Forelimb muscle (tissue), 1 donor: ENCODE measurements around the gene CRTC2. TPM values are rescaled to one million over a fixed set of nuclear protein-coding genes. Genes with fewer than 3 reads are reported as not detected.
"Not testable (repeated sequence)": the region's sequence is repeated elsewhere in the genome, so short reads cannot be mapped to it uniquely, and the experiment has no call there.

Experiments
- DNase-seq: peaks from one replicate; pipeline ENCODE4 v3.0.0-alpha.2; 2013; ENCODE audit warnings: low read depth
- polyA plus RNA-seq: library from polyadenylated mRNA; unstranded; fragments of 120-200 nt; gene quantifications from one replicate; pipeline ENCODE4 v1.2.1, GENCODE V29; 2013; ENCODE audit not compliant: insufficient read length

The CRTC2 gene
- polyA plus RNA-seq, 1 donor = 23.5 TPM

DNA sequence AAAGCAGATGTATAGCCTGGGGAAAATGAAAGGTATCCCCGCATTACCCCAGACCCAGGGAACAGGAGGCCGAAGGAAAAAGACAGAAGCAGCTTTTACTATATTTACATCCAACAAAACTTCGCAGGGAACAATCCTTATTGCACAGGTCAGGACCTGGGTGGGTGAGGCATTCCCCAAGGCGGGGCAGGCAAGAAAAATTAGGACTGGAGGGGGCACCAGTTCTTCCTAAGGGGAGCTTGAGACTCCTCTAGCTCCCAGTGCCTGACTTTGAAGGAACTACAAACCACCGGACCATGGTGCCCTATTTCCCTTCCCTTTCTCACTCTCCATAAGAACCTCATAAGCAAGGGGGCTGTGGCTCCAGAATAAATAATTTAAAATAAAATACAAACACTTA is 29.0 kb downstream of the CRTC2 start:
- DNase-seq = no peak

DNA sequence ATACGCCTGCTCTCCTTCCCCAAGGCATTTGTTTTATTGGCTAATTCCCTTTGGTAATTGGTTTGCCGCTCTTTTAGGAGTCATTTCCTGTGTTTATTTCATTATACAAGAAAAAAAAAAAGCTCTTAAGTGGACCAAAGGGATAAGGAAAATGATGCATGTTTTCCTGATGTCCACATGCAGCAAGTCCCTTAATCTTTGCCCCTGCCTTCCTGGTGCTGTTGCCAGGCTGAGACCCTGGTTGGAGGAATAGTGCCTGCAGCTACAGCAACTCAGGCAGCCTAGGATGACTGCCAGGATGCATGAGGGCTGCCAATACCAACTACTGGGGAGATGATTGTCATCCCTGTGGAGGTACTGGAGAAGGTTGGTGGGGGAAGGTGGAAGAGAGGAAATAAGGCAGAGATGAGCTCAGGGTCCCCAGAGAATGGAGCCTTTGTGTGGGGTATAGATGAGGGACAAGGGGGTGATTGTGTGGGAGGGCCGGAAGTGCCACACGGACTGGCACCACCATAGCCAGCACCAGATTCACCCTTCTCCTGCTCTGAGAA is 29.5 kb downstream of the CRTC2 start:
- no peak for DNase-seq

DNA sequence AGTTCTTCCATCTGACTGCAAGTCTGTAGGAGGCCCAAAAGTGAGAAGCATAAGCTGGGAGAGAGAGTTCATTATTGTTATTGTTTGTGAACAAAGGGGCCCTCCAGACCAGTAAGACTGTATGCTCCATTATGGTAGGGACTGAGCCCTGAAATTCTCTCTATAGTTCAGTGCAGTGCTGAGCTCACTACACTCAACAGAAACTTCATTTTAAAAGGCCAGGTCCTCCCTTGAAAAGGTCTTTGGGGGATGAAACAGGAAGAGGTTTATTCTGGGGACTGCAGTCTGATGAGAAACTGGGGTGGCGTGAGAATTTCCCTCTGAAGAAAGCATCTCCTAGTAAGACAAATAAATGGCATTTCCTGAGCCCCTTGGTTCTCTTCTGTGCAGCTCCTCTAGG is 30.2 kb downstream of the CRTC2 start:
- no peak for DNase-seq

DNA sequence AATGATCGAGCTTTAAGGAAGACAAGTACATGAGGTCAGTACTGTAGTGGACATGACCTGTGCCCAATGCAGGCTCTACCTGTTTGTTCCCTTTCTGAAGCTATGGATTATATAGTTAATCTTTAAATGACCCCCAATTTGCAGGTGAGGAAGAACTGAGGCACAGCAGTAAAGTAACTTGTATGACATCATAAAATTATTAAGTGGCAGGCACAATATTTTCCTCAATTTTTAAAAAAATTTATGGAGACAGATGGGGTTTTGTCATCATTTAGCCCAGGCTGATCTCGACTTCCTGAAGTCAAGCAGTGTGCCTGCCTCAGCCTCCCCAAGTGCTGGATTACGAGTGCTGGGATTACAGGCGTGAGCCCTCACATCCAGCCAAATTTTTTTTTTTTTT is 32.0 kb downstream of the CRTC2 start:
- DNase-seq = no peak

DNA sequence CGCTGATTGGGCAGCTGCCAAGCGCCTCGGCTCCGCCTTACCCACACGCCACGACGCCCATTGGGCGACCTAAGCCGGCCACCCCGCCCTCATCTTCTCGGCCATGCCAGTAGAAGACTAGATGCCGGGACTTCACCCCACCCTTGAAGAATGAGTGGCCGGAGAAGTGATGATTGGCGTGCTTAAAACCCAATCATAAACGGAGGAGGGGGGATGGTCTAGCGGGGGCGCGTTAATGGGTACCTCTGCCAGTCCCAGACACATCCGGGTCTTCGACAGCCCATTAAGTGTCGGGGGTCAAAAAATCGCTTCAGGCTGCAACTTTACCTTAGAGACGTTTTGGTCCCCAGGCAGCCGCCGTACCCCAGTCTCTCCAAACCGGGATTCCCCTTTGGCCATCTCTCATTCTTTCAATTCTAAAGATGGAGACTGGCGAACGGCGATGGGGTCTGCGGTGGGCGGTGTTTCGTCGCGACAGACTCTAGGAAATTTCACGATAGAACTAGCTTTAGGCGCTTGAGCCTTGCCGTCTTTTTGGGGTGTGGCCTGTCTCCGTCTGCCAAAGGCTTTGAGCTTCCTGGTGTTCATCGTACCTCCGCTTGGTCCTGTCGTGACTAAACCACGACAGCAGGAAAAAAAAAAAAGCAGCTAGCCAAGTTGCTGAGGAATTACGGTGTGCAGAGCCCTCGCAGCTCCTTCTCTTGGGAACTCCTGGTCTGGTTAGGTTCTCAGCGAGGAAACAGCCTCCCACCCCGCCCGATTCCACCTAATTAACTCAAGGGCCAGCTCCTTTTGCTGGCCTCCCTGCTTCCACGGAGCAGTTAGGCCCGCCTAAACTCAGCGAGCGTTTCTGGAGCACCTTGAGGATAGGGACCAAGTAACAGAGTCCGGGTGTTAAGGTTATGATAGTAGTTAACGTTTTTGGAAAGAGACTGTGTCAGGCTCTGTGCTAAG is 35.2 kb downstream of the CRTC2 start, which contains the start of gene GATAD2B:
TSS of gene GATAD2B (minus strand) at position 1 of the 954 bp plus-strand sequence. CDS start 94,625 bp downstream, outside the sequence.
- DNase-seq = peak; percentile 99

DNA sequence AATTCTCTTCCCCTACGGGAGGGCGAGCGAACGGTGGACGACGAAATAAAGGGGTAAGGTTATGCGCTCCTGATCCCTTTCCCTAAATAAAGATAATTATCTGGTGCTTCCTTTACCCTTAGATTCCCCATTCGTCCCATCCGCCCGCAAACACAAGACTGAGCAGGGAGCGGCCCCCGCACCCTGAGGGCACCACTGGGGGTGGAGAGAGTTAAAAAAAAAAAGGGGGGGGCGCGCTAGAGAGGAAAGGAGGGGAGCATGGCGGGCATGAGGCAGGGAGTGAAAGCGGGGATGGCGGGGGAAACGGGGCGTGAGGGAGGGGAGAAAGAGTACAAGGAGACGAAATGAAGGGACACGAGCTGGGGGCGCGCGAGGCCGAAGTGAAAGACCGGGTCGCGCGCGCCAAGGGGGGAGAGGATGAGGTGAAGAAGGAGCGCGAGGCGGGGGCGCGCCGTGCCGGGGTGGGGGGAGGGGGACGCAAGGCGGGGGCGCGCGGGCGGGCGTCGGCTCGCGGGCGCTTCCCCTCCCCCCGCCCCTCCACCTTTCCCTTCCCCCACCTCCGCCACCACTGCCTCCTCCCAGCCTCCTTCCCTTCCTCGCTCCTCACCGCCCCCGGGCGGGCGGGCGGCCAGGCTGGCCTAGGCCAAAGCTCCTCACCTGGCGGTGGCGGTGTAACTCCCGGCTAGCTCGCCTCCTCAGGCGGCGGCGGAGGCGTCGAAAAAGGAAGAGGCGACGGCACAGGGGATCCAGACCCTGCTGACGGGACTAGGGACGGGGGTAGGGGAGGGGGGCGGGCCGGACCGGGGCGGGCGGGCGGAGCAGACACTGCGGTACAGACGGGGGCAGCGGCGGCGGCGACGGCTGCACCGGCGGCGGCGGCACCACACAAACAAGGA is 36.1 kb downstream of the CRTC2 start:
- no peak for DNase-seq

DNA sequence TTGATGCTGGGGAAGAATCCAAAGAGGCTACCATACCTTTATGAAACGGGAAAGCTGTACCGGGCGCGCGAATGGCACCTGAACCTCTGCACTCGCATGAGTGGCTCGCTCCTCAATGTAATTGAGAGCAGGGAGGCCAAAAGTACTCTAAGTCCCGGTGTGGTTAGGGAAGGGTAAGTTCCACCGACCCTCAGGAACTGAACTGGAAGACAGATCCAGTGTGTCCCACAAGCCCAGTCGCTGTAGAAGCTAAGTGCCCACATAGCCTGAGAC is 36.7 kb downstream of the CRTC2 start:
- DNase-seq = no peak

DNA sequence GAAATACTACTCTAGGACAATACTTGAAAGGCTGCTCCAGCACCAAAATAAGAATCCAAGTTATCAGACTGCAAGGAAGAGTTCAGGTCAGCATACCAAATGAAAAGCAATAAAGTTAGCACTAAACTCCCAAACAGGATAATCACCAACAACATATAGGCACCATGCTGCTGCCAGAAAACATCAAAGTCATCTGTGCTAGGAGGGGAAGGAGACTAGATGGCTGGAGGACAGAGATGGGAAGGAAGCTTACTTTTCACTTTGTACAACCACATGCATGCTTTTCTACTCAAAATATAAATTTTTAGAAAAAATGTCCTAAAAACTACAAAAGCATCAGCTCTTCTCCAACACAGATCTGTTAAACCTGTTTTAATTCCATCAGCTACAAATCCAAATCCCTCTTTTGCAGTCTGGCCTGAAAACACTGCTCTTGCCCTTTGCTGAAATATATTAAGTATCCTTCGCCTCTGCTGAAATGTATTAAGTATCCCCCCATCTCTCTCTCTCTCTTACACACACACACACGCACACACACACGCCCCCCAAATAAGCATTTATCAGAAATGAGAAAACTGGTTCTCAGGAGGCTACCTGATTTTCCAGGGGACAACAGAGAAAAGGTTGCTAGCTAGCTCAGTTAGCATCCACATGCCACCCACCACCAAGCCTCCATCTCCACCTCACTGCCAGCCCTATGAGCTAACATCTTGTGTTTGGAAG is 37.2 kb downstream of the CRTC2 start:
- DNase-seq = no peak

DNA sequence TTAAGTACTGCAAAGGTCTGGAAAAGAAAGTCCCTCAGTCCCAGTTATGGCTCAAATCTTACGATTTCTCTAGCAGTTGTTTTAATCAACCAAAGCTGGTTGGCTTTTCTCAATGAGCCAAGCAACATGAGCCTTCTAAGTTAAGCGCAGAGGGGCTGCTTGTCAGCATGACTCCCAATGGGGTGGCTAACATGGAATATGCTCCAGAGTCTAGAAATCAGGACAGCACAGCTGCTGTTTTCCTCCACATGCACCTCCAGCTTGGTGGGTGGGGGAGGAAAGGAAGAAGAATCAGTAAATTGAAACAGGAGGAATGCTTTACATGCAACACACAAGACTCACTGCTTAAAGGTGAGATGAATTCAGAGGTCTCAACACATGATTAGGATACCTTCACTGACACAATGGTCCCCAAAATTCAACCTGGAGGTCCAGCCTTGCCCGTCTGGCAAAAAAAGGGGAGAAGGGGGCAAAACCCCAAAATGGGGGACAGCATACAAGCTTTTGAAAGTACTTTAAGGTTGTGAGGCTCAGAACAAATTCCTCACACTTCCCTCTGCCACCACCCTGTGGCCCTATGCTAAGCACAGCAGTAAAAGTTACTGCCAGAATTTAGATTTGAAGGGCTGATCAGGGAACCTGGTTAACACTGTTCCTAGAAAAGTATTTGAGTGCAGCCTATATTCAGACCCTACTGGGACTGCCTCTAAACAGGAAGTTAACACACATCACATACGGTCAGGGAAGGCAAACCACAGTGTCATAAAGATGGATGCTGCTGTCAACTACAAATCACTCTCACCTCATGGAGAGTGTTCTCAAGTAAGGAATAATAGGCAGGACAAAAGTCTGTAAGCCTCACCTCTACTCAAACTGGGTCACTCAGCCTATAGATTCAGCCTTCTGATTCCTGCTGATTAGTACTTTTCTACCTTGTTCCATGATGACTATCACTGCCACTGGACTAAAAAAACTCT is 38.2 kb downstream of the CRTC2 start:
- DNase-seq = no peak

DNA sequence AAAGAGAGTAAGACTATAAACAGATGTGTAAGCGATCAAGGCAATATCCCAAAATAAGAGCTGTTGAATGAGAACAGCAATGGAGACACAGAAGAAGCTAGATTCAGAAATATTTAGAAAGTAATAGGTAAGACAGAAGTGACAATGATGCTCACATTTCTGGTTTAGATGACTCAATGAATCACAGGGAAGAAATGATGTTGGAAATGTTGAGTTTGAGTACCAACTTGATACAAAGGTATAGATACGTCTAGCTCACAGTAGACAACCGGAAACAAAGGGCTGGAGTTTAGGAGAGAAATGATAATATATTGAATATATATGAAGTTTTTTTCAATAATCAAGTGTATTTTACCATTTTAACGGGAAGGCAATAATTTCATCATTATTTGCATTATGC is 42.1 kb downstream of the CRTC2 start:
- no peak for DNase-seq

DNA sequence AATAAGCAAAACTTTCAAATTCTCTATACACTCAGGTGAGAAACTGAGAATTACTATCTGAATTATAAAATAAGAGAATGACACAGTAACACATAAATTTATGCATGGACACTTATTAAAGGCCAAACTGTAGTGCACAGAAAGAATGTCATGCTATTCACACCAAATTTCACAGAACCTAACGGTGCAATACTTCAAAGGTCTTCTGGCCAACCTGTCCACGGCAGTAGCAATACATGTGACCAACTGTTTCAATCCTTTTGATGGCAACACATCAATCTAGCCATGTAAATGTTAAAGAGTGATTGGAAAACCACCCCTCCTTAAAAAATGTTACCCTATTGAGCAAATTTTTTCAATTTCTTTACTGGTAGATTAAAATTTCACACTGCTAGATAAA is 46.1 kb downstream of the CRTC2 start:
- no peak for DNase-seq

DNA sequence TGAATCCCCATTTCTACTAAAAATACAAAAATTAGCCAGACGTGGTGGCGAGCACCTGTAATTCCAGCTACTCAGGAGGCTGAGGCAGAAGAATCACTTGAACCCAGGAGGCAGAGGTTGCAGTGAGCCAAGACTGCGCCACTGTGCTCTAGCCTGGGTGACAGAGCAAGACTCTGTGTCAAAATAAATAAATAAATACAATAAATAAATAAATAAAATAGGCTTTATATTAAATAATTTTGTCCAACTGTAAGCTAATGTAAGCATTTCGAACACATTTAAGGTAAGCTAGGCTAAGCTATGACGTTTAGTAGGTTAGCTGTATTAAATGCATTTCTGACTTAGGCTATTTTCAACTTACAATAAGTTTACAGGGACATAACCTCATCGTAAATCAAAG is 47.9 kb downstream of the CRTC2 start:
- not testable (repeated sequence) for DNase-seq

DNA sequence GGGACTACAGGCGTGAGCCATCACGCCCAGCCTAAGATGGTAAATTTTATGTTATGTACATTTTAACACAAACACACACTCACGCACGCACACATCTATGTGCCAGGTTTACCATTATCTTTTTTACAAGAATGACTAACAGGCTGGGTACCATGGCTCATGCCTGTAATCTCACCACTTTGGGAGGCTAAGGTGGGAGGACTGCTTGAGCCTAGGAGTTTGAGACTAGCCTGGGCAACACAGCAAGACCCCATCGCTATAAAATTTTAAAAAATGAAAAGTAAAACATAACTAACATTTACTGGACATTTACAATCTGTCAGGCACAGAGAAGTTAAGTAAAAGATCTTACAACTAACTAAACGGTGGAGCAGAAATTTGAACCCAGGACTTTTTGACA is 50.3 kb downstream of the CRTC2 start:
- DNase-seq = no peak

DNA sequence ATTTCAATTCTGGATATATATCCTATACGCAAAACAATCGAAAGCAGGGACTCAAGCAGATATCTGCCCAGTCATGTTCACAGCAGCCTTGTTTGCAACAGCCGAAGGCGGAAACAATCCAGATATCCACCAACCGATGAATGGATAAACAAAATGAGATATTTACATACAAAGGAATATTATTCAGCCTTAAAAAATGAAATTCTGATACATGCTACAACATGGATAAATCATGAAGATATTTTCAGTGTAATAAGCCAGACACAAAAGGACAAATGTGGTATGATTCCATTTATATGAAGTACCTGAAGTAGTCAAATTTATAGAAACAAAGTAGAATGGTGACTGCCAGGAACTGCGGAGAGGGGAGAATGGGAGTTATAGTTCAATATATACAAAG is 51.3 kb downstream of the CRTC2 start:
- DNase-seq = no peak

DNA sequence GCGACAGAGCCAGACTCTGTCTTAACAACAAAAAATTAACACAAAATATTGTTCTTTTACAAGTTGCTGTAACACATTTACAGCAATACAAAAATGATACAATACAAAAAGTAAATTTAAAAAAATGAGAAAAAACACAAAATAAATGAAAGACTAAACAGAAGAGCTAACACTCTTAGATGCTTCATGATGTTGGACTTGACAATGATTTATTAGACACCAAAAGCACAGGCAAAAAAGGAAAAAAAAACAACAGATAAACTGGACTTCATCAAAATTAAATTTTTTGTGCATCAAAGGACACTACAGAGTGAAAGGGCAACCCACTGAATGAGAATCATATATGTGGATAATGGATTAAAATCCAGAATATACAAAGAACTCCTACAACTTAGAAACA is 52.0 kb downstream of the CRTC2 start:
- DNase-seq = no peak

DNA sequence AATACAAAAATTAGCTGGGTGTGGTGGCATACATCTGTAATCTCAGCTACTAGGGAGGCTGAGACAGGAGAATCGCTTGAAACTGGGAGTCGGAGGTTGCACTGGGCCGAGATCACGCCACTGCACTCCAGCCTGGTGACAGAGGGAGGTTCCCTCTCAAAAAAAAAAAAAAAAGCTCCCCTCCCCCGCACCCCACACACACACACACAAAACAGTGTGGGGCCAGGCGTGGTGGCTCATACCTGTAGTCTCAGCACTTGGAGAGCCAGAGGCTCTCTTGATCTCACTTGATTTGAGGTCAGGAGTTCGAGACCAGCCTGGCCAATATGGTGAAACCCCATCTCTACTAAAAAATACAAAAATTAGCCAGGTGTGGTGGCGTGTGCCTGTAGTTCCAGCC is 52.5 kb downstream of the CRTC2 start:
- DNase-seq = not testable (repeated sequence)

DNA sequence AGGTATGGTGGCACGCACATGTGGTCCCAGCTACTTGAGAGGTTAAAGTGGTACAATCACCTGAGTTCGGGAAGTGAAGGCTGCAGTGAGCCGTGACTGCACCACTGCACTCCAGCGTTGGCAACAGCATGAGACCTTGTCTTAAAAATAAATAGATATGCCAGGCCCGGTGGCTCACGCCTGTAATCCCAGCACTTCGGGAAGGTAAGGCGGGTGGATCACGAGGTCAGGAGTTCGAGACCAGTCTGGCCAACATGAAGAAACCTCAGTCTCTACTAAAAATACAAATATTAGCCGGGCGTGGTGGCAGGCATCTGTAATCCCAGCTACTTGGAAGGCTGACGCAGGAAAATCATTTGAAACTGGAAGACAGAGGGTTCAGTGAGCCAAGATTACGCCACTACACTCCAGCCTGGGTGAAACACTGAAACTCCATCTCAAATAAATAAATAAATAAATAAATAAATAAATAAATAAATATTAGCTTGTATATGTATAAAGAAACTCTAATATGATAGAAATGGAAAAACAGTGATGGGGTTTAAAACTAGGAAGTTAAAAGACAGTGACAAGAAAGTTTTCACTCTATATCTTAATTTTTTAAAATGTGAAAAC is 54.5 kb downstream of the CRTC2 start:
- no peak for DNase-seq

DNA sequence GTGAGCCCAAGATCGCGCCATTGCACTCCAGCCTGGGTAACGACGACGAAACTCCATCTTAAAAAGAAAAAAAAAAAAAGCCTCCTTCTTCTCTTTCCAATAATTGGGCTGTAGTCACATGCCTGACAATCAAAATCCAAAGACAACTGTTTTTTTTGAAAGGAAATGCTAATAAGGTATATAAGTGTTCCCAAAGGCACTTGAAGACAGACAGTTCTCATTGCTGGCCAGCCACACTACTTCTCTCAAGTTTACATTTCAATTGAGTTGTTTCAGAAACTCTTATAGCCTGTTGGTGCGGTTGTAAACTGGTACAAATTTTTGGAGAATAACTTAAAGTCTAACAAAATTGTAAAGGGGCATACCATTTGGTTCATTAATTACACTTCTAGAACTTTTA is 58.9 kb downstream of the CRTC2 start:
- no peak for DNase-seq
